ENCODE results near the gene NAGA. TPM values are rescaled to one million over a fixed set of nuclear protein-coding genes. Genes with fewer than 3 reads are reported as not detected.

Gene NAGA
- polyA plus RNA-seq, 2 of the 4 experiments (the other 2 are of a cell fraction): 6.6 to 8.9 TPM

DNA sequence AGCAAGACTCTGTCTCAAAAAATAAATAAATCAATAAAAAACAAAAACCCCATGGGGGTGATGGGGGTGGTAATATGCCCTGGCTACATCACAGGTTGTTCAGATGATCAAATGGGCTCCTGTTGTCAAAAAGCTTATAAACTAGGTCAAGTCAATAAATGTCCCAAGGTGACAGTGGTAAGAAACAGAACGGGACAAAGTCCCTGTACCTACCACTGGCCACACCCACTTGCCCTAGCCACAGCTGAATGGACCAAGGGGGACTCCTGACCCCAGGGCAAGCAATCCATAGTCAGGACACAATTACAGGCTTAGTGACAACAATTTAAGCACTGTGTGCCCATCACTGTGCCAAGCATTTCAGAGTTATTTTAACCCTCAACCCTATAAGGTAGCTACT is 6.0 kb downstream of the NAGA start:
- Histone ChIP-seq H3K9me3 (no peaks in the 10 kb centered on the region), H3K4me3 (no peak overlapping the region), H3K4me1 (no peaks in the 10 kb centered on the region), H3K4me2 (no peak overlapping the region), H3K27ac (no peak overlapping the region)
- TF ChIP-seq NFE2L2 (conservative IDR thresholded peaks at IDR 0.05; ENCODE audit: low read length) (no peak), EHMT2 (IDR thresholded peaks at IDR 0.05; ENCODE audit: low read depth) (no peak), ZFP36 (IDR thresholded peaks at IDR 0.05; ENCODE audit: borderline replicate concordance, partially characterized antibody) (no peak), BHLHE40 (IDR thresholded peaks at IDR 0.05; ENCODE audit: low read depth, low read length) (no peak), SREBF2 (IDR thresholded peaks at IDR 0.05) (no peak), PHF8 (IDR thresholded peaks at IDR 0.05; ENCODE audit: borderline replicate concordance, low read depth) (no peak), ESRRA (IDR thresholded peaks at IDR 0.05; ENCODE audit: borderline replicate concordance, low read length) (no peak), GATA3 (IDR thresholded peaks at IDR 0.05; ENCODE audit: borderline replicate concordance) (no peak), RCOR1 (IDR thresholded peaks at IDR 0.05; ENCODE audit: low read depth, low read length) (no peak)
- TF ChIP-seq, protein P1, sequence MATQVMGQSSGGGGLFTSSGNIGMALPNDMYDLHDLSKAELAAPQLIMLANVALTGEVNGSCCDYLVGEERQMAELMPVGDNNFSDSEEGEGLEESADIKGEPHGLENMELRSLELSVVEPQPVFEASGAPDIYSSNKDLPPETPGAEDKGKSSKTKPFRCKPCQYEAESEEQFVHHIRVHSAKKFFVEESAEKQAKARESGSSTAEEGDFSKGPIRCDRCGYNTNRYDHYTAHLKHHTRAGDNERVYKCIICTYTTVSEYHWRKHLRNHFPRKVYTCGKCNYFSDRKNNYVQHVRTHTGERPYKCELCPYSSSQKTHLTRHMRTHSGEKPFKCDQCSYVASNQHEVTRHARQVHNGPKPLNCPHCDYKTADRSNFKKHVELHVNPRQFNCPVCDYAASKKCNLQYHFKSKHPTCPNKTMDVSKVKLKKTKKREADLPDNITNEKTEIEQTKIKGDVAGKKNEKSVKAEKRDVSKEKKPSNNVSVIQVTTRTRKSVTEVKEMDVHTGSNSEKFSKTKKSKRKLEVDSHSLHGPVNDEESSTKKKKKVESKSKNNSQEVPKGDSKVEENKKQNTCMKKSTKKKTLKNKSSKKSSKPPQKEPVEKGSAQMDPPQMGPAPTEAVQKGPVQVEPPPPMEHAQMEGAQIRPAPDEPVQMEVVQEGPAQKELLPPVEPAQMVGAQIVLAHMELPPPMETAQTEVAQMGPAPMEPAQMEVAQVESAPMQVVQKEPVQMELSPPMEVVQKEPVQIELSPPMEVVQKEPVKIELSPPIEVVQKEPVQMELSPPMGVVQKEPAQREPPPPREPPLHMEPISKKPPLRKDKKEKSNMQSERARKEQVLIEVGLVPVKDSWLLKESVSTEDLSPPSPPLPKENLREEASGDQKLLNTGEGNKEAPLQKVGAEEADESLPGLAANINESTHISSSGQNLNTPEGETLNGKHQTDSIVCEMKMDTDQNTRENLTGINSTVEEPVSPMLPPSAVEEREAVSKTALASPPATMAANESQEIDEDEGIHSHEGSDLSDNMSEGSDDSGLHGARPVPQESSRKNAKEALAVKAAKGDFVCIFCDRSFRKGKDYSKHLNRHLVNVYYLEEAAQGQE (IDR thresholded peaks at IDR 0.05): no peak
- ATAC-seq: no peak
- no peak for DNase-seq (ENCODE audit: low read depth in 1 of 2, low spot score in 1 of 2)
- POLR2A ChIA-PET: no interaction called here
- no peak for FAIRE-seq
- WGBS (ENCODE audit: missing lambda C conversion rate): 92% methylated on average over 1 of the region's 1 CpG
- CTCF ChIA-PET: no interaction called here

DNA sequence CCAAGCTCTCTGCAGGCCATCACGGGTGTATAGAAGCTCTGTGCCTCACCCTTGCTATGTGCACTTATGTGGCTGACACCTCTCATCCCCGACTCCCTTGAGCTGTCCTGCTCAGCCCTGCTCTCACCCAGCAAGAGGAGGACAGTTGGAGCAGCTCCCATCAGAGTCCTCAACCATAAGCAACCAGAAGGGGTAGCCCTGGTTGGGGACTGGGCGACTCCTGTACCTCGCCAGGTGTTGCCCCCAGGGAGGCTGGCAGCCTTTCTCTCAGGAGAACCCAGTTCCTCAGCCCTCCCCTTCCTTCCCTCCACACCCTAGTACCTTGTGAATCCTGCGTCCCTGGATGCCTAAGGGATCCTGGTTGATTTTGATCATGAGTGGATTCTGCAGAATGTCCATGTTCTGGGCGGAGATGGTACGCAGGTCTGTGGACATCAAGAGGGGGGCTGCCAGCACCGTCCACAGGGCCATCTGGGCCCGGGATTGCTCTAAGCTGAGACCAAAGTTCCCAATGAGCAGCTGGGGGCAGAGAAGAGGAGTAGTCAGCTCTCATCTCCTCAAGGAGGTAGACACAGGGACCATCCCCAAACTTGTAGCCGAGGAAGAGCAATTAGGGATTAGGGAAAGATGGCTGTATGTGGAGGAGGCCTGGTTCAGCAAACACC is 8.0 kb downstream of the NAGA start:
- Histone ChIP-seq H3K27ac (no peak overlapping the region), H3K9me3 (0 out of 3 replicates have a peak, but pooled peaks cover 5% of the 10 kb centered on the region), H3K4me3 (no peak overlapping the region), H3K4me1 (no peaks in the 10 kb centered on the region), H3K4me2 (no peak overlapping the region)
- no peak for FAIRE-seq
- WGBS (ENCODE audit: missing lambda C conversion rate): 85% methylated on average over 10 of the region's 10 CpGs
- ChIA-PET CTCF (interaction anchor here (1.0 to 1.1 kb wide), 2 partner anchors 16 to 103 kb away, joined by 3 to 5 read pairs; no protein-coding TSS in a partner anchor), POLR2A (no interaction called here)
- TF ChIP-seq, protein P2, sequence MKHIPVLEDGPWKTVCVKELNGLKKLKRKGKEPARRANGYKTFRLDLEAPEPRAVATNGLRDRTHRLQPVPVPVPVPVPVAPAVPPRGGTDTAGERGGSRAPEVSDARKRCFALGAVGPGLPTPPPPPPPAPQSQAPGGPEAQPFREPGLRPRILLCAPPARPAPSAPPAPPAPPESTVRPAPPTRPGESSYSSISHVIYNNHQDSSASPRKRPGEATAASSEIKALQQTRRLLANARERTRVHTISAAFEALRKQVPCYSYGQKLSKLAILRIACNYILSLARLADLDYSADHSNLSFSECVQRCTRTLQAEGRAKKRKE (CRISPR knock-in tag; IDR thresholded peaks at IDR 0.05; ENCODE audit: low read depth): no peak
- TF ChIP-seq POLR2A (IDR thresholded peaks at IDR 0.05; ENCODE audit: low read length) (no peak), CHD2 (IDR thresholded peaks at IDR 0.05; ENCODE audit: low read length, partially characterized antibody) (no peak), PHF8 (IDR thresholded peaks at IDR 0.05; ENCODE audit: borderline replicate concordance, low read depth) (no peak), CBX8 (IDR thresholded peaks at IDR 0.05) (no peak), HOXB5 (CRISPR knock-in tag; IDR thresholded peaks at IDR 0.05) (no peak), HOXB13 (CRISPR knock-in tag; IDR thresholded peaks at IDR 0.05; ENCODE audit: low read depth) (no peak), MAFK (IDR thresholded peaks at IDR 0.05; ENCODE audit: partially characterized antibody) (no peak), CEBPB (IDR thresholded peaks at IDR 0.05) (no peak), TP53 (CRISPR knock-in tag; IDR thresholded peaks at IDR 0.05) (no peak), RFX5 (IDR thresholded peaks at IDR 0.05) (no peak), RARB (CRISPR knock-in tag; IDR thresholded peaks at IDR 0.05) (no peak), ZC3H11A (IDR thresholded peaks at IDR 0.05) (no peak)
- TF ChIP-seq, protein P3, sequence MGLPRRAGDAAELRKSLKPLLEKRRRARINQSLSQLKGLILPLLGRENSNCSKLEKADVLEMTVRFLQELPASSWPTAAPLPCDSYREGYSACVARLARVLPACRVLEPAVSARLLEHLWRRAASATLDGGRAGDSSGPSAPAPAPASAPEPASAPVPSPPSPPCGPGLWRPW (IDR thresholded peaks at IDR 0.05): no peak
- ATAC-seq: no peak
- no peak for DNase-seq (ENCODE audit: low read depth in 1 of 2, low spot score in 1 of 2)

Data from A549 (cell line).